Glutamatergic neuron (in vitro differentiated cells): ENCODE measurements around the gene FGF12. TPM values are rescaled to one million over a fixed set of nuclear protein-coding genes. Genes with fewer than 3 reads are reported as not detected.
A peak's percentile ranks its signal among the peaks of the same experiment; 100 is the strongest.

Experiments used
- DNase-seq: peaks from one replicate; pipeline ENCODE4 v3.0.0; 2022
- H3K27ac Mint-ChIP-seq: one replicate; pipeline ENCODE4 v1.8.0; 2020; ENCODE audit warnings: mild to moderate bottlenecking, mixed read lengths, inconsistent platforms; ENCODE audit not compliant: unreplicated experiment
- H3K27me3 Mint-ChIP-seq: one replicate; pipeline ENCODE4 v1.8.0; 2020; ENCODE audit warnings: mild to moderate bottlenecking, moderate library complexity, mixed read lengths, inconsistent platforms; ENCODE audit not compliant: unreplicated experiment
- H3K36me3 Mint-ChIP-seq: one replicate; pipeline ENCODE4 v1.8.0; 2020; ENCODE audit warnings: mild to moderate bottlenecking, mixed read lengths, inconsistent platforms; ENCODE audit not compliant: unreplicated experiment
- H3K4me1 Mint-ChIP-seq: one replicate; pipeline ENCODE4 v1.8.0; 2020; ENCODE audit warnings: mild to moderate bottlenecking, low read depth, mixed read lengths, inconsistent platforms; ENCODE audit not compliant: unreplicated experiment
- H3K4me3 Mint-ChIP-seq: one replicate; pipeline ENCODE4 v1.8.0; 2020; ENCODE audit warnings: mild to moderate bottlenecking, mixed read lengths, inconsistent platforms; ENCODE audit not compliant: unreplicated experiment
- H3K9me3 Mint-ChIP-seq: one replicate; pipeline ENCODE4 v1.8.0; 2020; ENCODE audit warnings: mild to moderate bottlenecking, moderate library complexity, mixed read lengths, inconsistent platforms; ENCODE audit not compliant: unreplicated experiment
- total RNA-seq: library from RNA; stranded (reverse); fragmentation: NEBNext Ultra II Directional; extraction: Animal tissue kit (Norgen Biotek cat#: 25700); gene quantifications from one replicate; pipeline ENCODE4 v1.2.1, GENCODE V29; 2021; ENCODE audit not compliant: unreplicated experiment
- TF ChIP-seq, protein P1 (sequence below): fragments of 200-600 bp; sonication (generic); IDR thresholded peaks from one replicate; pipeline ENCODE4 v1.5.0; 2021; ENCODE audit not compliant: partially characterized antibody, unreplicated experiment

FGF12 gene
- total RNA-seq, 1 donor from 2014 or later: 33.1 TPM

- Mint-ChIP-seq H3K27me3 (peaks cover 5% of the 10 kb centered on the region), H3K4me3 (no peak overlapping the region), H3K36me3 (no peaks in the 10 kb centered on the region), H3K27ac (no peak overlapping the region), H3K9me3 (no peaks in the 10 kb centered on the region), H3K4me1 (peaks cover 5% of the 10 kb centered on the region)
- no peak for DNase-seq
- TF ChIP-seq, protein P1, sequence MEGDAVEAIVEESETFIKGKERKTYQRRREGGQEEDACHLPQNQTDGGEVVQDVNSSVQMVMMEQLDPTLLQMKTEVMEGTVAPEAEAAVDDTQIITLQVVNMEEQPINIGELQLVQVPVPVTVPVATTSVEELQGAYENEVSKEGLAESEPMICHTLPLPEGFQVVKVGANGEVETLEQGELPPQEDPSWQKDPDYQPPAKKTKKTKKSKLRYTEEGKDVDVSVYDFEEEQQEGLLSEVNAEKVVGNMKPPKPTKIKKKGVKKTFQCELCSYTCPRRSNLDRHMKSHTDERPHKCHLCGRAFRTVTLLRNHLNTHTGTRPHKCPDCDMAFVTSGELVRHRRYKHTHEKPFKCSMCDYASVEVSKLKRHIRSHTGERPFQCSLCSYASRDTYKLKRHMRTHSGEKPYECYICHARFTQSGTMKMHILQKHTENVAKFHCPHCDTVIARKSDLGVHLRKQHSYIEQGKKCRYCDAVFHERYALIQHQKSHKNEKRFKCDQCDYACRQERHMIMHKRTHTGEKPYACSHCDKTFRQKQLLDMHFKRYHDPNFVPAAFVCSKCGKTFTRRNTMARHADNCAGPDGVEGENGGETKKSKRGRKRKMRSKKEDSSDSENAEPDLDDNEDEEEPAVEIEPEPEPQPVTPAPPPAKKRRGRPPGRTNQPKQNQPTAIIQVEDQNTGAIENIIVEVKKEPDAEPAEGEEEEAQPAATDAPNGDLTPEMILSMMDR: no peak
These were observed 244.5 kb downstream of the FGF12 start for GRCh38 chr3:192482809-192483208.

GRCh38 chr3:192482391-192482790 is 244.9 kb downstream of the FGF12 start:
- Mint-ChIP-seq H3K27ac (no peak overlapping the region), H3K4me1 (peaks cover 5% of the 10 kb centered on the region), H3K9me3 (no peaks in the 10 kb centered on the region), H3K36me3 (no peaks in the 10 kb centered on the region), H3K27me3 (peaks cover 5% of the 10 kb centered on the region), H3K4me3 (no peak overlapping the region)
- TF ChIP-seq, protein P1: no peak
- no peak for DNase-seq

- H3K27ac Mint-ChIP-seq: no peak overlapping the region
- no peaks in the 10 kb centered on the region for H3K36me3 Mint-ChIP-seq
- H3K27me3 Mint-ChIP-seq: peaks cover 5% of the 10 kb centered on the region
- no peaks in the 10 kb centered on the region for H3K9me3 Mint-ChIP-seq
- H3K4me3 Mint-ChIP-seq: no peak overlapping the region
- TF ChIP-seq, protein P1: no peak
- H3K4me1 Mint-ChIP-seq: peaks cover 7% of the 10 kb centered on the region
- no peak for DNase-seq
These were observed 245.7 kb downstream of the FGF12 start for GRCh38 chr3:192481638-192482037.

DNA sequence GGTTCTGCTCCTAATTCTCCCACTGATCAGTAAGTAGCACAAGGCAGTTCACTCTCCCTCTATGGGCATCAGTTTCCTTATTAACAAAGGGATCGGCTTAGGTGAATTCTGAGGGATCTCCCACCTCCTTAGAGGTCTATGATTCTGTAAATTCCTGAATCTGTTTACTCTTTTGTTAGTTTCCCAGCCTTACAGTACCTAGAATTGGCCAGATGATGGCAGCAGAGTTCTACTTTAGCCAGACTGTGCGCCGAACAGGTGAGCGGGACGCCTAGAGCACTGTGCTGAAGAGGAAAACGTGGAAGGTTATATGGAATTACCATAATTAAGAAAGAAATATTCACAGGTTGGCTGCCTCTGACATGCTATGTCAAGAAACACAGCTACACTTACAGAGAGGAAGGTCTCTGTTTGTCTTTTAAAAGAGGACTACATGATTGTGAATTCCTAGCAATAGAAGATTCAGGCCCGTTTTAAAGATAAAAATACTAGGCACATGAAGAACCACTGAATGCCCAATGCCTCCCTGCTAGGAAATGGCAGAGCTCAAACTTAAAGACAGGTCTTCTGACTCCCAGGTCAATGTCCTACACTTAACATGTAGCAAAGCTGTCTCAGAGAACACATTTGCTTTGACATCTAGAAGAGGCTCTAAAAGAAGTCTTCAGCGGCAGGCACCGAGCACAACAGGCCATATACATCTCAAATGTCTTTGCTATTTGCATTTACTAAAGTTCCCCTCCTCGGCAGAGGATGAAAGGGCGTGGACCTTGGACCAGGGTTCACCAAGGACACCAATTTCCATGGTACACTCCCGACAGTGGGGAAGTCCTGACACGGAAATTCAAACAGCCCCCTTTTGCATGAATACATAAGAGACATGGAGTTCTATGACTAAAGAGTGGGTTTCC is 259.9 kb downstream of the FGF12 start:
- H3K27ac Mint-ChIP-seq: no peak overlapping the region
- TF ChIP-seq, protein P1: peak; percentile 85
- H3K4me1 Mint-ChIP-seq: no peaks in the 10 kb centered on the region
- peaks cover 2% of the 10 kb centered on the region for H3K9me3 Mint-ChIP-seq
- H3K36me3 Mint-ChIP-seq: no peaks in the 10 kb centered on the region
- DNase-seq: peak; percentile 63
- no peaks in the 10 kb centered on the region for H3K27me3 Mint-ChIP-seq
- no peak overlapping the region for H3K4me3 Mint-ChIP-seq

DNA sequence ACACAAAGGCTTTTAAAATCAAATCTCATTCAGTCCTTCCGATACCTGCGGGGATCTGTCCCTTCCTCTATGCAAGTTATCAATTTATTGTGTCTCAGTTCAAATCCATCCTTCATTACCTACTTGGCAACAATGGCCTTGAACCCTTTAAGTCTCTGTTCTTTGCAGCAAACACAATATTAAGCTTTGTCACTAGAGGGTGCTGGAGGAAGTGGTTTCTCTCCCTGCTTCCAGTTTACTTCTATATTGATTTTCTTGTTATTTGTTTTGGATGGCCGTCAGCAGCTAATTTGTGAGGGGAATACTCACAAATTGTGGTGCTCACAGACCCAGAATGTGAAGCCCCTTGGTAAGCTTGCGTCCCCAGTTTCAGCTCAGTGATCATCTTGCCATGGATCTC is 278.3 kb downstream of the FGF12 start:
- Mint-ChIP-seq H3K4me3 (no peak overlapping the region), H3K4me1 (peaks cover 25% of the 10 kb centered on the region), H3K27ac (no peak overlapping the region), H3K27me3 (peaks cover 3% of the 10 kb centered on the region), H3K36me3 (no peaks in the 10 kb centered on the region), H3K9me3 (no peaks in the 10 kb centered on the region)
- TF ChIP-seq, protein P1: peak; percentile 47
- DNase-seq: no peak
